ENCODE results near the gene OLFML1. TPM values are rescaled to one million over a fixed set of nuclear protein-coding genes. Genes with fewer than 3 reads are reported as not detected.

OLFML1 gene
- total RNA-seq, 1 experiment from 2014 or later, result not detected

DNA sequence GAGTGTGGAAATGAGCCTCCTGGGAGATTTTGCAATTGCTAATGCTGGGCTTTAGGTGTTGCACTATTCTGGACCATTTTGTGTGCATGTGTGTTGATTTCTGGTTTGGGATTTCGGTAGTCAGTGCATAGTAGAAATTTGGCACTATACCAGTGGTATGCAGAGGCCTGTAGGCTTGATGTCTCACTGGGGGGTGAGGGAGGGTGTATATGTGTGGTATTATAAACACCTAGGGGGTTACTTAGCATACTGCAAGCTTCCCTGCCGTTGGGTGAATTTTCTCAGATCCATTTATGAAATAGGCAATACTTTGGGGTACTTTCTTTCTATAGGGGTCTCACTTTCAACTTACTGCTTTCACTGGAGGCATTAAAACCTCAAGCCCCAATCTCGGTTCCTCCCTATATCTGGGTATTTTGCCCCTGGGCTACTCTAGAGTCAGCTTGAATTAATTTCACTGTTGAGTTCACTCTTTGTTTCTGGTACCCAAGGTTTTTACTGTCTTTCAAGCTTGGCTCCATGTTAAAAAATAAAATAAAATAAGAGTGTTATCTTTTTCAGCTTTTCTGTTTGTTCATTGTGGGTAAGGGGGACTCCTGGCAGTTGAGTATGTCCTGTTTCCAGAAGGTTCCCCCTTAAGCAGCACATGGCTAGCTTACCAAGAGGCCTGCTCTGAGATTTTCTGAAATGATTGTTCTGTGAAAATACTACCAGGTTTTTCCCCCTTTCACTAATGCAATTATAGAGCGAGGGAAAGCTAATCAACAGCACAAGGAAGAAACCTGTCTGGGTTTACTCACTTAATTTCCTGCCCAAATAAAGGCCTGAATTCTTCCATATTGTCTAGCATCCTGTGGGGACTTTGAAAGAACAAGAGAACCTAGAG lies 74.3 kb downstream of the OLFML1 start:
- no peaks in the 10 kb centered on the region for H3K9me3 ChIP-seq (ENCODE audit: control insufficient read depth, low read depth, low read length)
- H3K36me3 Mint-ChIP-seq (ENCODE audit: insufficient read depth in 1 of 3, low read depth in 3 of 3), result no peaks in the 10 kb centered on the region; a peak in 1 of 7 replicates
- H3K9ac ChIP-seq (ENCODE audit: extremely low read depth, insufficient read length, low read length), result no peak overlapping the region
- H3K18ac ChIP-seq (ENCODE audit: insufficient read length, low read depth, low read length), result no peak overlapping the region
- no peak overlapping the region for H2AK5ac ChIP-seq (ENCODE audit: insufficient read length, low read length)
- no peak overlapping the region for H3K14ac ChIP-seq (ENCODE audit: insufficient read depth, low read length)
- H2BK120ac ChIP-seq (ENCODE audit: low read depth, low read length, poor library complexity, severe bottlenecking), result no peak overlapping the region
- no CpG with 5 or more reads among the region's 4 CpGs for WGBS (ENCODE audit: extremely low coverage, insufficient read length, low lambda C conversion rate)
- DNase-seq, result no peak
- H3K27me3 Mint-ChIP-seq (ENCODE audit: low read depth), result no peaks in the 10 kb centered on the region
- no peak overlapping the region for H2BK12ac ChIP-seq (ENCODE audit: insufficient read length, low read depth, low read length)
- H4K91ac ChIP-seq (ENCODE audit: insufficient read length, low read depth, low read length), result no peak overlapping the region
- H4K5ac ChIP-seq (ENCODE audit: insufficient read length, low read depth, low read length), result no peak overlapping the region
- no peak overlapping the region for H3T11ph ChIP-seq (ENCODE audit: low read length)
- H2AFZ ChIP-seq (ENCODE audit: low read length), result no peak overlapping the region
- H3K4ac ChIP-seq (ENCODE audit: low read depth, low read length), result no peak overlapping the region
- TF ChIP-seq, protein P1, sequence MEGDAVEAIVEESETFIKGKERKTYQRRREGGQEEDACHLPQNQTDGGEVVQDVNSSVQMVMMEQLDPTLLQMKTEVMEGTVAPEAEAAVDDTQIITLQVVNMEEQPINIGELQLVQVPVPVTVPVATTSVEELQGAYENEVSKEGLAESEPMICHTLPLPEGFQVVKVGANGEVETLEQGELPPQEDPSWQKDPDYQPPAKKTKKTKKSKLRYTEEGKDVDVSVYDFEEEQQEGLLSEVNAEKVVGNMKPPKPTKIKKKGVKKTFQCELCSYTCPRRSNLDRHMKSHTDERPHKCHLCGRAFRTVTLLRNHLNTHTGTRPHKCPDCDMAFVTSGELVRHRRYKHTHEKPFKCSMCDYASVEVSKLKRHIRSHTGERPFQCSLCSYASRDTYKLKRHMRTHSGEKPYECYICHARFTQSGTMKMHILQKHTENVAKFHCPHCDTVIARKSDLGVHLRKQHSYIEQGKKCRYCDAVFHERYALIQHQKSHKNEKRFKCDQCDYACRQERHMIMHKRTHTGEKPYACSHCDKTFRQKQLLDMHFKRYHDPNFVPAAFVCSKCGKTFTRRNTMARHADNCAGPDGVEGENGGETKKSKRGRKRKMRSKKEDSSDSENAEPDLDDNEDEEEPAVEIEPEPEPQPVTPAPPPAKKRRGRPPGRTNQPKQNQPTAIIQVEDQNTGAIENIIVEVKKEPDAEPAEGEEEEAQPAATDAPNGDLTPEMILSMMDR (conservative IDR thresholded peaks at IDR 0.05), result no peak
- no peaks in the 10 kb centered on the region for H3K79me2 ChIP-seq (ENCODE audit: insufficient read depth, low read length)
- no peak overlapping the region for H2BK20ac ChIP-seq (ENCODE audit: low read depth, low read length, poor library complexity, severe bottlenecking)
- H3K27ac ChIP-seq (ENCODE audit: insufficient read length, low read depth, low read length), result no peak overlapping the region
- peaks cover 5 to 14% of the 10 kb centered on the region in 2 experiments for H3K4me1 Mint-ChIP-seq
- no peak overlapping the region for H2BK15ac ChIP-seq (ENCODE audit: low read depth, low read length)
- H3K23me2 ChIP-seq (ENCODE audit: insufficient read length, low read depth, low read length, poor library complexity, severe bottlenecking), result no peaks in the 10 kb centered on the region
- no peaks in the 10 kb centered on the region for H3K79me1 ChIP-seq (ENCODE audit: insufficient read depth, low read depth, low read length, poor library complexity, severe bottlenecking)
- no peaks in the 10 kb centered on the region for H3K27me3 ChIP-seq (ENCODE audit: insufficient read depth, low read length)
- peaks cover 8% of the 10 kb centered on the region; the same call in 1 of the 2 replicates for H3K4me1 ChIP-seq (ENCODE audit: insufficient read depth, low read length)
- no peak overlapping the region for H3K27ac Mint-ChIP-seq
- H4K8ac ChIP-seq (replicated peaks; ENCODE audit: insufficient read length, low read depth, low read length), result no peak overlapping the region
- H3K4me3 Mint-ChIP-seq, result no peak overlapping the region
- no peaks in the 10 kb centered on the region for H3K9me3 Mint-ChIP-seq
- no peak overlapping the region for H3K23ac ChIP-seq (ENCODE audit: insufficient read length, low read depth, low read length)
- no peak overlapping the region for H3K4me2 ChIP-seq (ENCODE audit: insufficient read depth, insufficient read length, low read length)
- no peak overlapping the region for H2BK5ac ChIP-seq (ENCODE audit: insufficient read length, low read length)
- H4K20me1 ChIP-seq (ENCODE audit: control insufficient read depth, insufficient read depth, insufficient read length), result no peaks in the 10 kb centered on the region
- no peak overlapping the region for H3K56ac ChIP-seq (ENCODE audit: insufficient read length, low read depth, low read length)

Other genes starting within 250 kb of the OLFML1 start
- gene SYT9, start 233.6 kb upstream of the OLFML1 start, total RNA-seq (2021), result 0.63 and 0.79 TPM in 2 replicates
- 4.3 and 8.3 TPM in 2 replicates for gene PPFIBP2, start 28.5 kb downstream of the OLFML1 start, total RNA-seq (2021)
- gene CYB5R2, start 188.0 kb downstream of the OLFML1 start, total RNA-seq (2021), result 44.5 and 48.0 TPM in 2 replicates
- gene OVCH2, start 221.0 kb downstream of the OLFML1 start, total RNA-seq (2021), result 0.44 and 0.46 TPM in 2 replicates